IMR-90 (cell line): ENCODE data around the gene GNAS.

Experiments
- CTCF ChIP-seq: conservative IDR thresholded peaks from 2 replicates; pipeline ENCODE4 v1.5.1; 2012; ENCODE audit warnings: mild to moderate bottlenecking, low read depth, low read length, improper control_type of control experiment
- MAFK ChIP-seq: IDR thresholded peaks from 2 replicates; pipeline ENCODE4 v1.6.1; 2012; ENCODE audit warnings: low read depth, low read length, improper control_type of control experiment
- MAZ ChIP-seq: IDR thresholded peaks from 2 replicates; pipeline ENCODE4 v1.6.1; 2012; ENCODE audit warnings: low read depth, mild to moderate bottlenecking, low read length, improper control_type of control experiment, moderate library complexity, borderline replicate concordance
- POLR2A ChIP-seq: IDR thresholded peaks from 2 replicates; pipeline ENCODE4 v1.6.1; 2012; ENCODE audit warnings: mild to moderate bottlenecking, low read depth, low read length
- USF2 ChIP-seq: fragments of 150-350 bp; IDR thresholded peaks from 2 replicates; pipeline ENCODE4 v1.6.1; 2017; ENCODE audit warnings: mild to moderate bottlenecking, antibody characterized with exemption, low read length, low read depth

GRCh38 chr20:58938078-58938477, 85.6 kb downstream of the GNAS start:
- TF ChIP-seq CTCF (no peak), MAFK (no peak), USF2 (no peak), POLR2A (no peak), MAZ (no peak)
